Activated T-cell treated with anti-CD3 and anti-CD28 coated beads, Interleukin-2, amount 50 U/mL, for 72 hours (primary cell): ENCODE results near the gene RFNG. TPM values are rescaled to one million over a fixed set of nuclear protein-coding genes. Genes with fewer than 3 reads are reported as not detected.

Experiments
- ATAC-seq, 2 donors: fragments of 150-1000 bp; cut with Tn5 transposase; replicated peaks in 1 of 2; 2 replicates each; pipeline ENCODE4 v1.10.0; 2021; ENCODE audit warnings: moderate library complexity in 2 of 2, mild to moderate bottlenecking in 1 of 2
- DNase-seq, 2 donors: peaks; one replicate each; pipeline ENCODE4 v3.0.0; 2021 to 2022; ENCODE audit warnings: mixed read lengths in 1 of 2
- H3K27ac Mint-ChIP-seq: one replicate; pipeline ENCODE4 v1.8.0; 2022; ENCODE audit warnings: mild to moderate bottlenecking, moderate library complexity, mixed read lengths
- H3K27me3 Mint-ChIP-seq: one replicate; pipeline ENCODE4 v1.8.0; 2022; ENCODE audit warnings: low read depth, mixed read lengths
- H3K36me3 Mint-ChIP-seq, 2 donors: one replicate each; pipeline ENCODE4 v1.8.0; 2022; ENCODE audit warnings: mixed read lengths in 2 of 2, mild to moderate bottlenecking in 1 of 2; ENCODE audit not compliant: insufficient read depth in 2 of 2
- H3K4me1 Mint-ChIP-seq: one replicate; pipeline ENCODE4 v1.8.0; 2022; ENCODE audit warnings: low read depth, mixed read lengths
- H3K4me3 Mint-ChIP-seq, 2 donors: one replicate each; pipeline ENCODE4 v1.8.0; 2022; ENCODE audit warnings: mild to moderate bottlenecking in 2 of 2, mixed read lengths in 2 of 2, moderate library complexity in 2 of 2
- H3K9me3 Mint-ChIP-seq, 2 donors: one replicate each; pipeline ENCODE4 v1.8.0; 2022; ENCODE audit warnings: mixed read lengths in 2 of 2
- total RNA-seq, 2 donors: library from RNA; stranded (reverse); gene quantifications; one replicate each; pipeline ENCODE4 v1.2.3, GENCODE V29; 2022

RFNG gene
- total RNA-seq, 2 donors from 2014 or later = 31.0 to 42.2 TPM

GRCh38 chr17:82054351-82055022 lies 2.9 kb upstream of the RFNG start:
- Mint-ChIP-seq H3K27me3 (no peaks in the 10 kb centered on the region), H3K9me3 (no peaks in the 10 kb centered on the region), H3K4me1 (peaks cover 20% of the 10 kb centered on the region), H3K4me3 (peak overlapping the region in 1 of 2 donors; percentile 17), H3K36me3 (no peaks in the 10 kb centered on the region), H3K27ac (no peak overlapping the region)
- ATAC-seq (no peak), DNase-seq (no peak)

GRCh38 chr17:82053556-82054263 lies 2.1 kb upstream of the RFNG start:
- Mint-ChIP-seq H3K27me3 (no peaks in the 10 kb centered on the region), H3K27ac (no peak overlapping the region), H3K4me3 (peak overlapping the region; percentile 84 to 88), H3K4me1 (peaks cover 20% of the 10 kb centered on the region), H3K36me3 (no peaks in the 10 kb centered on the region), H3K9me3 (no peaks in the 10 kb centered on the region)
- ATAC-seq (no peak), DNase-seq (no peak)

- peaks cover 20% of the 10 kb centered on the region for H3K4me1 Mint-ChIP-seq
- no peaks in the 10 kb centered on the region for H3K27me3 Mint-ChIP-seq
- ATAC-seq (no peak), DNase-seq (no peak)
- H3K4me3 Mint-ChIP-seq = peak overlapping the region; percentile 84 to 88
- no peaks in the 10 kb centered on the region for H3K9me3 Mint-ChIP-seq
- no peaks in the 10 kb centered on the region for H3K36me3 Mint-ChIP-seq
- no peak overlapping the region for H3K27ac Mint-ChIP-seq
Observed at GRCh38 chr17:82053130-82053529, 1.5 kb upstream of the RFNG start.

- Mint-ChIP-seq H3K4me3 (peak overlapping the region; percentile 84 to 88), H3K27me3 (no peaks in the 10 kb centered on the region), H3K36me3 (no peaks in the 10 kb centered on the region), H3K27ac (no peak overlapping the region), H3K9me3 (no peaks in the 10 kb centered on the region), H3K4me1 (peaks cover 20% of the 10 kb centered on the region)
- DNase-seq (no peak), ATAC-seq (no peak)
Observed at GRCh38 chr17:82052638-82053059, 1.0 kb upstream of the RFNG start.

- Mint-ChIP-seq H3K4me1 (peaks cover 20% of the 10 kb centered on the region), H3K36me3 (no peaks in the 10 kb centered on the region), H3K9me3 (no peaks in the 10 kb centered on the region), H3K27me3 (no peaks in the 10 kb centered on the region), H3K27ac (peak overlapping the region; percentile 30), H3K4me3 (peak overlapping the region; percentile 92 to 95)
- ATAC-seq (peak; percentile 33 to 39), DNase-seq (no peak)
Observed at GRCh38 chr17:82050761-82051641, 610 bp downstream of the RFNG start.

- DNase-seq = no peak
- H3K27ac Mint-ChIP-seq = no peak overlapping the region
- H3K9me3 Mint-ChIP-seq = no peaks in the 10 kb centered on the region
- no peak for ATAC-seq
- peaks cover 20% of the 10 kb centered on the region for H3K4me1 Mint-ChIP-seq
- H3K4me3 Mint-ChIP-seq = peak overlapping the region; percentile 92 to 95
- H3K36me3 Mint-ChIP-seq = no peaks in the 10 kb centered on the region
- H3K27me3 Mint-ChIP-seq = no peaks in the 10 kb centered on the region
Observed at GRCh38 chr17:82050152-82050760, 1.4 kb downstream of the RFNG start.

GRCh38 chr17:82049521-82049971 lies 2.1 kb downstream of the RFNG start:
- no peak overlapping the region for H3K4me3 Mint-ChIP-seq
- H3K27me3 Mint-ChIP-seq = no peaks in the 10 kb centered on the region
- ATAC-seq (no peak), DNase-seq (no peak)
- H3K36me3 Mint-ChIP-seq = no peaks in the 10 kb centered on the region
- no peaks in the 10 kb centered on the region for H3K9me3 Mint-ChIP-seq
- H3K27ac Mint-ChIP-seq = no peak overlapping the region
- H3K4me1 Mint-ChIP-seq = peaks cover 20% of the 10 kb centered on the region

- H3K36me3 Mint-ChIP-seq = no peaks in the 10 kb centered on the region
- H3K27ac Mint-ChIP-seq = no peak overlapping the region
- H3K4me3 Mint-ChIP-seq = peak overlapping the region in 1 of 2 donors; percentile 10
- no peaks in the 10 kb centered on the region for H3K9me3 Mint-ChIP-seq
- H3K27me3 Mint-ChIP-seq = no peaks in the 10 kb centered on the region
- H3K4me1 Mint-ChIP-seq = peaks cover 20% of the 10 kb centered on the region
- ATAC-seq (no peak), DNase-seq (no peak)
Observed at GRCh38 chr17:82049106-82049505, 2.5 kb downstream of the RFNG start.

- Mint-ChIP-seq H3K4me1 (peaks cover 17% of the 10 kb centered on the region), H3K27ac (no peak overlapping the region), H3K9me3 (no peaks in the 10 kb centered on the region), H3K36me3 (no peaks in the 10 kb centered on the region), H3K27me3 (no peaks in the 10 kb centered on the region), H3K4me3 (peak overlapping the region in 1 of 2 donors; percentile 44)
- DNase-seq = no peak
- ATAC-seq = no peak
Observed at GRCh38 chr17:82048571-82048971, 3.0 kb downstream of the RFNG start.

GRCh38 chr17:82047914-82048570 lies 3.6 kb downstream of the RFNG start:
- Mint-ChIP-seq H3K4me1 (peaks cover 12% of the 10 kb centered on the region), H3K27ac (no peak overlapping the region), H3K36me3 (no peaks in the 10 kb centered on the region), H3K4me3 (no peak overlapping the region), H3K9me3 (no peaks in the 10 kb centered on the region), H3K27me3 (no peaks in the 10 kb centered on the region)
- no peak for ATAC-seq
- DNase-seq = no peak

GRCh38 chr17:82047379-82047778 lies 4.2 kb downstream of the RFNG start:
- H3K27me3 Mint-ChIP-seq = no peaks in the 10 kb centered on the region

GRCh38 chr17:82046903-82047302 lies 4.7 kb downstream of the RFNG start:
- H3K4me3 Mint-ChIP-seq = no peak overlapping the region
- DNase-seq = no peak
- ATAC-seq = no peak

More at GRCh38 chr17:82047379-82047778, 4.2 kb downstream of the RFNG start:
- DNase-seq = no peak
- H3K9me3 Mint-ChIP-seq = no peaks in the 10 kb centered on the region
- H3K36me3 Mint-ChIP-seq = no peaks in the 10 kb centered on the region
- peaks cover 7% of the 10 kb centered on the region for H3K4me1 Mint-ChIP-seq
- no peak overlapping the region for H3K4me3 Mint-ChIP-seq
- ATAC-seq = no peak
- no peak overlapping the region for H3K27ac Mint-ChIP-seq

More at GRCh38 chr17:82046903-82047302, 4.7 kb downstream of the RFNG start:
- no peaks in the 10 kb centered on the region for H3K9me3 Mint-ChIP-seq
- H3K4me1 Mint-ChIP-seq = peaks cover 7% of the 10 kb centered on the region
- H3K27ac Mint-ChIP-seq = no peak overlapping the region
- no peaks in the 10 kb centered on the region for H3K36me3 Mint-ChIP-seq
- no peaks in the 10 kb centered on the region for H3K27me3 Mint-ChIP-seq
